ENCODE data around the gene DAND5. TPM values are rescaled to one million over a fixed set of nuclear protein-coding genes. Genes with fewer than 3 reads are reported as not detected.

DAND5 gene
- total and polyA plus RNA-seq, 2 of the 13 experiments (the other 11 are each of a cell fraction or from before 2014, with no cell fraction given), result 0.04 TPM; not detected in 1

- TF ChIP-seq ZNF362 (CRISPR knock-in tag; IDR thresholded peaks at IDR 0.05; ENCODE audit: borderline replicate concordance), result no peak; the same call in 1 of the 2 replicates
- TF ChIP-seq DNMT3B (CRISPR knock-in tag; conservative IDR thresholded peaks at IDR 0.05), result no peak; the same call in 1 of the 2 replicates
- no peak for TF ChIP-seq ZNF720 (CRISPR knock-in tag; IDR thresholded peaks at IDR 0.05)
- TF ChIP-seq ZSCAN25 (CRISPR knock-in tag; IDR thresholded peaks at IDR 0.05), result peak; percentile 35; the same call in 1 of the 2 replicates
- TF ChIP-seq HMGXB4 (CRISPR knock-in tag; IDR thresholded peaks at IDR 0.05; ENCODE audit: borderline replicate concordance in 1 of 2, low read depth in 1 of 2), result no peak; a peak in 2 of 4 replicates
- TF ChIP-seq ZNF747 (CRISPR knock-in tag; IDR thresholded peaks at IDR 0.05; ENCODE audit: borderline replicate concordance), result 0 out of 2 replicates have a peak, but pooled peaks have one; percentile 1
- no peak for TF ChIP-seq U2AF1 (optimal IDR thresholded peaks at IDR 0.05; ENCODE audit: low read depth, low read length)
- TF ChIP-seq MAZ (IDR thresholded peaks at IDR 0.05; ENCODE audit: borderline replicate concordance, low read depth, low read length), result no peak
- TF ChIP-seq MAZ (CRISPR knock-in tag; IDR thresholded peaks at IDR 0.05; ENCODE audit: low read depth), result no peak
- 0 out of 2 replicates have a peak, but pooled peaks have one; percentile 1 for TF ChIP-seq ZBTB26 (CRISPR knock-in tag; IDR thresholded peaks at IDR 0.05; ENCODE audit: borderline replicate concordance)
- TF ChIP-seq, protein P1, sequence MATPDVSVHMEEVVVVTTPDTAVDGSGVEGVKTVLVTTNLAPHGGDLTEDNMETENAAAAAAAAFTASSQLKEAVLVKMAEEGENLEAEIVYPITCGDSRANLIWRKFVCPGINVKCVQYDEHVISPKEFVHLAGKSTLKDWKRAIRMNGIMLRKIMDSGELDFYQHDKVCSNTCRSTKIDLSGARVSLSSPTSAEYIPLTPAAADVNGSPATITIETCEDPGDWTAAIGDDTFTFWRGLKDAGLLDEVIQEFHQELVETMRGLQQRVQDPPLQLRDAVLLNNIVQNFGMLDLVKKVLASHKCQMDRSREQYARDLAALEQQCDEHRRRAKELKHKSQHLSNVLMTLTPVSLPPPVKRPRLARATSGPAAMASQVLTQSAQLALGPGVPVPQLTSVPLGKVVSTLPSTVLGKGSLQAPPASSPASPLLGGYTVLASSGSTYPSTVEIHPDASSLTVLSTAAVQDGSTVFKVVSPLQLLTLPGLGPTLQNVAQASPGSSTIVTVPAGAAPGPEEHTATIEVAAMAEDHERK (CRISPR knock-in tag; IDR thresholded peaks at IDR 0.05; ENCODE audit: low read depth), result no peak
- TF ChIP-seq ZFX (CRISPR knock-in tag; IDR thresholded peaks at IDR 0.05; ENCODE audit: low read depth), result no peak
- no peak for TF ChIP-seq ZNF232 (CRISPR knock-in tag; IDR thresholded peaks at IDR 0.05; ENCODE audit: borderline replicate concordance)
- no peak for TF ChIP-seq GFI1 (CRISPR knock-in tag; IDR thresholded peaks at IDR 0.05; ENCODE audit: borderline replicate concordance)
- TF ChIP-seq, protein P2, sequence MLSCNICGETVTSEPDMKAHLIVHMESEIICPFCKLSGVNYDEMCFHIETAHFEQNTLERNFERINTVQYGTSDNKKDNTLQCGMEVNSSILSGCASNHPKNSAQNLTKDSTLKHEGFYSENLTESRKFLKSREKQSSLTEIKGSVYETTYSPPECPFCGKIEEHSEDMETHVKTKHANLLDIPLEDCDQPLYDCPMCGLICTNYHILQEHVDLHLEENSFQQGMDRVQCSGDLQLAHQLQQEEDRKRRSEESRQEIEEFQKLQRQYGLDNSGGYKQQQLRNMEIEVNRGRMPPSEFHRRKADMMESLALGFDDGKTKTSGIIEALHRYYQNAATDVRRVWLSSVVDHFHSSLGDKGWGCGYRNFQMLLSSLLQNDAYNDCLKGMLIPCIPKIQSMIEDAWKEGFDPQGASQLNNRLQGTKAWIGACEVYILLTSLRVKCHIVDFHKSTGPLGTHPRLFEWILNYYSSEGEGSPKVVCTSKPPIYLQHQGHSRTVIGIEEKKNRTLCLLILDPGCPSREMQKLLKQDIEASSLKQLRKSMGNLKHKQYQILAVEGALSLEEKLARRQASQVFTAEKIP (CRISPR knock-in tag; IDR thresholded peaks at IDR 0.05; ENCODE audit: borderline replicate concordance), result no peak
- TF ChIP-seq, protein P3, sequence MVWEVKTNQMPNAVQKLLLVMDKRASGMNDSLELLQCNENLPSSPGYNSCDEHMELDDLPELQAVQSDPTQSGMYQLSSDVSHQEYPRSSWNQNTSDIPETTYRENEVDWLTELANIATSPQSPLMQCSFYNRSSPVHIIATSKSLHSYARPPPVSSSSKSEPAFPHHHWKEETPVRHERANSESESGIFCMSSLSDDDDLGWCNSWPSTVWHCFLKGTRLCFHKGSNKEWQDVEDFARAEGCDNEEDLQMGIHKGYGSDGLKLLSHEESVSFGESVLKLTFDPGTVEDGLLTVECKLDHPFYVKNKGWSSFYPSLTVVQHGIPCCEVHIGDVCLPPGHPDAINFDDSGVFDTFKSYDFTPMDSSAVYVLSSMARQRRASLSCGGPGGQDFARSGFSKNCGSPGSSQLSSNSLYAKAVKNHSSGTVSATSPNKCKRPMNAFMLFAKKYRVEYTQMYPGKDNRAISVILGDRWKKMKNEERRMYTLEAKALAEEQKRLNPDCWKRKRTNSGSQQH (CRISPR knock-in tag; IDR thresholded peaks at IDR 0.05; ENCODE audit: low read depth), result no peak
These were observed 30.4 kb upstream of the DAND5 start (continued) for GRCh38 chr19:12938779-12939601.

All from HepG2 (cell line).